Measurements from ENCODE around the gene MRI1. TPM values are rescaled to one million over a fixed set of nuclear protein-coding genes. Genes with fewer than 3 reads are reported as not detected.

The MRI1 gene
- total RNA-seq, 6 donors from 2014 or later: 29.4 to 155 (median 42.3) TPM

- WGBS, 2 donors: 71 to 79% methylated on average over 4 to 8 of the region's 11 CpGs
- Histone ChIP-seq H3K36me3 (peaks cover 0 to 60% (median 13%) of the 10 kb centered on the region in 4 donors), H3K4me3 (peak overlapping the region in 3 of 4 donors; percentile 33 to 43 (median 42)), H3K9me3 (no peaks in the 10 kb centered on the region), H3K4me1 (peaks cover 0 to 6% (median 0%) of the 10 kb centered on the region in 4 donors), H3K27me3 (no peaks in the 10 kb centered on the region), H3K27ac (peak overlapping the region in 3 of 4 donors; percentile 40 to 63 (median 62))
- TF ChIP-seq POLR2A (IDR thresholded peaks at IDR 0.05): no peak
- TF ChIP-seq CTCF (IDR thresholded peaks at IDR 0.05): no peak
- TF ChIP-seq EP300 (IDR thresholded peaks at IDR 0.05): no peak
- no peak for TF ChIP-seq POLR2AphosphoS5 (IDR thresholded peaks at IDR 0.05)
- ATAC-seq (ENCODE audit: low FRiP score in 2 of 2): peak; percentile 30 to 86
- peak; percentile 81 to 86 for DNase-seq
Measured at GRCh38 chr19:13817018-13817614, 52.8 kb downstream of the MRI1 start.

- ATAC-seq (ENCODE audit: low FRiP score in 2 of 2): peak; percentile 42 to 91
- no peaks in the 10 kb centered on the region for H3K27me3 ChIP-seq
- H3K9me3 ChIP-seq: no peaks in the 10 kb centered on the region
- H3K4me1 ChIP-seq: peaks cover 0 to 6% (median 2%) of the 10 kb centered on the region in 4 donors
- H3K4me3 ChIP-seq: peak overlapping the region in 3 of 4 donors; percentile 33 to 43 (median 42)
- peaks cover 0 to 58% (median 12%) of the 10 kb centered on the region in 4 donors for H3K36me3 ChIP-seq
- no peak for TF ChIP-seq POLR2AphosphoS5 (IDR thresholded peaks at IDR 0.05)
- no peak for TF ChIP-seq EP300 (IDR thresholded peaks at IDR 0.05)
- no peak for TF ChIP-seq POLR2A (IDR thresholded peaks at IDR 0.05)
- no peak for TF ChIP-seq CTCF (IDR thresholded peaks at IDR 0.05)
- 64 to 76% methylated on average over 22 to 34 of the region's 35 CpGs for WGBS, 2 donors
- peak overlapping the region in 3 of 4 donors; percentile 40 to 63 (median 62) for H3K27ac ChIP-seq
- peak; percentile 87 to 89 for DNase-seq
Measured at GRCh38 chr19:13817615-13818371, 53.5 kb downstream of the MRI1 start.

- TF ChIP-seq POLR2AphosphoS5 (IDR thresholded peaks at IDR 0.05): no peak
- TF ChIP-seq EP300 (IDR thresholded peaks at IDR 0.05): no peak
- no peak for TF ChIP-seq CTCF (IDR thresholded peaks at IDR 0.05)
- TF ChIP-seq POLR2A (IDR thresholded peaks at IDR 0.05): no peak
- Histone ChIP-seq H3K4me1 (peaks cover 0 to 6% (median 2%) of the 10 kb centered on the region in 4 donors), H3K27me3 (no peaks in the 10 kb centered on the region), H3K27ac (no peak overlapping the region), H3K36me3 (peaks cover 0 to 57% (median 8%) of the 10 kb centered on the region in 4 donors), H3K4me3 (no peak overlapping the region), H3K9me3 (no peaks in the 10 kb centered on the region)
- ATAC-seq (ENCODE audit: low FRiP score in 2 of 2): no peak
- DNase-seq: peak in 1 of 2 donors; percentile 73
- WGBS, 2 donors: 96 to 98% methylated on average over 4 to 11 of the region's 11 CpGs
Measured at GRCh38 chr19:13819238-13819637, 54.9 kb downstream of the MRI1 start.

- H3K36me3 ChIP-seq: peaks cover 0 to 46% (median 6%) of the 10 kb centered on the region in 4 donors
- ATAC-seq (ENCODE audit: low FRiP score in 2 of 2) (no peak), DNase-seq (no peak)
- no peaks in the 10 kb centered on the region for H3K27me3 ChIP-seq
- H3K9me3 ChIP-seq: no peaks in the 10 kb centered on the region
- no peak overlapping the region for H3K4me3 ChIP-seq
- no peak for TF ChIP-seq EP300 (IDR thresholded peaks at IDR 0.05)
- H3K4me1 ChIP-seq: peaks cover 0 to 6% (median 2%) of the 10 kb centered on the region in 4 donors
- WGBS, 2 donors: 90 to 96% methylated on average over 2 of the region's 2 CpGs
- H3K27ac ChIP-seq: no peak overlapping the region
Measured at GRCh38 chr19:13821292-13821691, 57.0 kb downstream of the MRI1 start.

GRCh38 chr19:13823256-13823655 is 58.9 kb downstream of the MRI1 start:
- peaks cover 0 to 3% (median 0%) of the 10 kb centered on the region in 4 donors for H3K4me1 ChIP-seq
- H3K27me3 ChIP-seq: no peaks in the 10 kb centered on the region
- no peak overlapping the region for H3K4me3 ChIP-seq
- H3K9me3 ChIP-seq: no peaks in the 10 kb centered on the region
- no peak for DNase-seq
- ATAC-seq (ENCODE audit: low FRiP score in 2 of 2): peak in 1 of 2 donors; percentile 22
- TF ChIP-seq EP300 (IDR thresholded peaks at IDR 0.05) (no peak), POLR2A (IDR thresholded peaks at IDR 0.05) (no peak), POLR2AphosphoS5 (IDR thresholded peaks at IDR 0.05) (no peak), CTCF (IDR thresholded peaks at IDR 0.05) (no peak)
- no peak overlapping the region for H3K27ac ChIP-seq
- H3K36me3 ChIP-seq: peaks cover 0 to 51% (median 7%) of the 10 kb centered on the region in 4 donors
- 63 to 65% methylated on average over 8 of the region's 8 CpGs for WGBS, 2 donors
